ENCODE data around the gene TAF1D.
"Not testable (repeated sequence)": the region's sequence is repeated elsewhere in the genome, so short reads cannot be mapped to it uniquely, and the experiment has no call there.

Gene TAF1D

GRCh38 chr11:93741094-93741881, at the start of gene TAF1D, which contains the start of gene C11orf54:
Gene TAF1D (minus strand): TSS chr11:93741495. CDS start chr11:93739304, 2,191 bp downstream.
Gene C11orf54 (plus strand): TSS chr11:93741672. CDS start chr11:93747394, 5,722 bp downstream.
- TF ChIP-seq GATA1 (IDR thresholded peaks at IDR 0.05; ENCODE audit: low read depth, low read length) (no peak), POLR2A (IDR thresholded peaks at IDR 0.05; ENCODE audit: low read length) (peak; percentile 99)
- DNase-seq = peak; percentile 99

GRCh38 chr11:93784935-93785360, 43.7 kb upstream of the TAF1D start:
- no peak for TF ChIP-seq POLR2A (IDR thresholded peaks at IDR 0.05; ENCODE audit: low read length)
- TF ChIP-seq GATA1 (IDR thresholded peaks at IDR 0.05; ENCODE audit: low read depth, low read length) = no peak

DNA sequence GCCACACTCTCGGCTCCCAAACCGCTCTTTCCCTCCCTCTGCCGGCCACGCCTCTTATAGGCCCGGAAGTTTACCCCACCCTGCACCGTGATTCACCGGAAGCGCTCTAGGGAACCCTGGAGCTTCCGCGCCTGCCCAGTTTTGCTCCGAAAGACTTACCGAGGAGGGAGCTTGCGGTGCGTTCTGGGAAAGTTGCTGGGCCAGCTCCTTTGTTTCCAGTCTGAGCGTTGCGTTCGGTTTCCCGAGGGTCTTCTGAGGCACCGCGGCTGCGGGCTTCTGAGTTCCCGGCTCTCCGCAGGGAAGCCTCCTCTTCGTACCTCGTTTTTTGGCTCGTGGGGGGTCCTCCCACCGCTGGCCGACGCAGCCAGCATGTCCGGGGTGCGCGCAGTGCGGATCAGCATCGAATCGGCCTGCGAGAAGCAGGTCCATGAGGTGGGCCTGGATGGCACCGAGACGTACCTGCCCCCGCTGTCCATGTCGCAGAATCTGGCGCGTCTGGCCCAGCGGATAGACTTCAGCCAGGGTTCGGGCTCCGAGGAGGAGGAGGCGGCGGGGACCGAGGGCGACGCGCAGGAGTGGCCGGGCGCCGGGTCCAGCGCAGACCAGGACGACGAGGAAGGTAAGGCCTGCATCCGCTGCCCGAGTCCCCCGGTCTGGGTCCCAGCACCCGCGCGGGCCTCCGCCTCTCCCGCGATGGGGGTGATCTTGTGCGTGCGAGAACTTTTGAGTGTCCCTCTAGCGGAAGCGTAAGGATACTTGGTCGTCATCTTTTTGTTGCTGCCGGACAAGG, 43.0 kb upstream of the TAF1D start, which contains the start of gene MED17:
Gene MED17 (plus strand): TSS at position 138 of the 790 bp plus-strand sequence. CDS start 232 bp downstream, at position 370.
- TF ChIP-seq POLR2A (IDR thresholded peaks at IDR 0.05; ENCODE audit: low read length) (peak; percentile 89), GATA1 (IDR thresholded peaks at IDR 0.05; ENCODE audit: low read depth, low read length) (no peak)
- peak; percentile 89 to 92 for DNase-seq

More at GRCh38 chr11:93784935-93785360, 43.7 kb upstream of the TAF1D start:
- DNase-seq = peak; percentile 58 to 70

DNA sequence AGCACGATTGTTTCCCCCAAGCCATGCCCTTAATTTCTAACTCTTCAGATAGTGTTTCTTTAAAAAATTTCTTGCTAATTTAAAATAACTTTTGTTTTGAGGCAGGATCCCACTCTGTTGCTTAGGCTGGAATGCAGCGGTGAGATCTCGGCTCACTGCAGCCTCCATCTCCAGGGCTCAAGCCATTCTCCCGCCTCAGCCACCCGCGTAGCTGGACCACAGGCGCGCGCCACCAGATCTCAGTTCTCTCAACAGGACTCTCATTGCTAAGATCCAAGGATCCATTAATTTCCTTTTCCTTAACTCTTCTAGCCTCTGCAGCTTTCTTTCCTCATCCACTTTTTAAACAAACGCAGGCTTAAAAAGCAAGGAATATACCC, 42.5 kb upstream of the TAF1D start:
- TF ChIP-seq POLR2A (IDR thresholded peaks at IDR 0.05; ENCODE audit: low read length) (no peak), GATA1 (IDR thresholded peaks at IDR 0.05; ENCODE audit: low read depth, low read length) (no peak)
- DNase-seq = no peak

- DNase-seq = no peak
- TF ChIP-seq POLR2A (IDR thresholded peaks at IDR 0.05; ENCODE audit: low read length) (no peak), GATA1 (IDR thresholded peaks at IDR 0.05; ENCODE audit: low read depth, low read length) (no peak)
Measured at GRCh38 chr11:93783362-93783761, 42.1 kb upstream of the TAF1D start.

- peak; percentile 20 to 33 for DNase-seq
- TF ChIP-seq GATA1 (IDR thresholded peaks at IDR 0.05; ENCODE audit: low read depth, low read length) (no peak), POLR2A (IDR thresholded peaks at IDR 0.05; ENCODE audit: low read length) (no peak)
Measured at GRCh38 chr11:93775289-93775688, 34.0 kb upstream of the TAF1D start.

DNA sequence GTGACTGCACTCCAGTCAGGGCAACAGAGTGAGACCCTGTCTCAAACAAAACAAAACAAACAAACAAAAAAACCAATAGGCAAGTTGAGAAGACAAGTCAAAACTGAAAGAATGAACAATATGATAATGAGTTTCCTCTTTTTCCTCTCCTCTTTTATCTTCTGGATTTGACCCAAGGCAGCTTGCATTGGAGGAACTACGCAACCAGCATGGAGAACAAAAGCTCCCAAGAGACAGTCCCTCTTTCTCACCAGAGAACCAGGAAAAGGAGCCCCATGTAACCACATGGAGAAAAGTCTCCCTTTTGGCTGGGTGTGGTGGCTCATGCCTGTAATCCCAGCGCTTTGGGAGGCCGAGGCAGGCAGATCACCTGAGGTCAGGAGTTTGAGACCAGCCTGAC, 33.3 kb upstream of the TAF1D start:
- DNase-seq = not testable (repeated sequence)

DNA sequence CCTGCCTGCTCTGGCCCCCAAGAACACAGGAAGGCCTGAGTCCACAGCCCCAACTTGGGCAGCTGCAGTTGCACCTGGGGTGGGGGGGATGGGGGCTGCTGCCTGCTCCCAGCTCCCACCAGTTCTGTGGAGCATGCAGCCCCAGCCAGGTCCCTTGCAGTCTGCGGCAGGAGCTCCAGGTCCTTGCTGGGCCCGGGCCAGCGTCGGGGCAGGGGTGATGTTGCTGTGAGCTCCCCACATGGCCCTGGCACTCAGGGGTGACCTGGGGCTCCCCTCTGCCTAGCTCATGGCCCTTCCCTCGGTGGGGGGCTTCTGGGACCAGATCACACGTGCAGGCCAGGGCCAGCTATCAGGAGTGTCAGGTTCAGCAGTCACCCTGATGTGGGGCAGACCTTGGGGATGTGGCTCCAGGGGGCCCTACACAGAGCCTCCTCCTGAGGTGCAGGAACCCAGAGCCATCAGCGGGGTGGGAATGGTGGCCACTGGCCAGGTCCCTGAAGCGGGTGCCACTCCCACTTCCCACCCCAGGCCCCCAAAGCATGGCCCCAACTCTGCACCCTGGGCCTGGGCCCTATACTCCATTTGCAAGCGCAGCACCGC, 32.4 kb upstream of the TAF1D start:
- no peak for TF ChIP-seq POLR2A (IDR thresholded peaks at IDR 0.05; ENCODE audit: low read length)
- no peak for TF ChIP-seq GATA1 (IDR thresholded peaks at IDR 0.05; ENCODE audit: low read depth, low read length)
- DNase-seq = no peak

DNA sequence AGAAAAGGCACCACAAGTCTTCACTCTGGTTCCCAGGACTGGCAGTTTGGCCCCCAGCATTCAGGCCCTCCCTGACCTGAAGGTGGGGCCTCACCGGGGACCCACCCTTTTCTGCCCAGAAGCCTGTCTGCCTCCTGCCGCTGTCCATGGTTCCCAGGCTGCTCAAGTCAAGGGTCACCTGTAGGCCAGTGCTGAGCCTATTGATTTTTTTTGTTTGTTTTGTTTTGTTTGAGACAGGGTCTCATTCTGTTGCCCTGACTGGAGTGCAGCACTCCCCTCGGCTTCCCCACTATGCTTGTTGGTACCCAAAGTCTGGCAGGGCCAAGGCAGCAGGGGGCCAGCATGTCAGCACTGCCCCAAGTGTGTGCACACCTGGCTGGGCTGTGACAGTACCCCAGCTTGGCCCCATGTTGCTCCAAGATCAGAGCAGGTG, 31.8 kb upstream of the TAF1D start:
- TF ChIP-seq POLR2A (IDR thresholded peaks at IDR 0.05; ENCODE audit: low read length) (no peak), GATA1 (IDR thresholded peaks at IDR 0.05; ENCODE audit: low read depth, low read length) (no peak)
- peak in 1 of 2 experiments; percentile 7 for DNase-seq

DNA sequence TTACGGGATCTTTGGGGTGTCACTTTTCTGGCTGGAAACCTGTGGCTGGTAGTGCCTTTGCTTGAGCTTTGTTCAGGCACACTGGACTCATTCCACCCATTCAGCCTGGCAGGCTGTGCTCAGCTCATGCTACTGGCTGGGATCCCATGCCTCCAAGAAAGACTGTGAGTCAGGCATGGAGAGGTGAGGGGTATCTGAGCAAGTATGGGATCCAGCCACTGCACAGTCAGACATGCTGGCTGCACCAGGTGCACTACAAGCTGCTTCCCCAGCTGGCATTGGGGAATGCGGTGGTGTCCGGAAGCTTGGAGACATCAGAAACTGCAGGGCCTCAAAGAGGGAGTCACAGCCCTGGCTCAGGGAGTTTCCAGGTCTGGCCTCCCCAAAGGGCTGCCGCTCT, 30.8 kb upstream of the TAF1D start:
- no peak for DNase-seq
- TF ChIP-seq POLR2A (IDR thresholded peaks at IDR 0.05; ENCODE audit: low read length) = no peak
- TF ChIP-seq GATA1 (IDR thresholded peaks at IDR 0.05; ENCODE audit: low read depth, low read length) = no peak

DNA sequence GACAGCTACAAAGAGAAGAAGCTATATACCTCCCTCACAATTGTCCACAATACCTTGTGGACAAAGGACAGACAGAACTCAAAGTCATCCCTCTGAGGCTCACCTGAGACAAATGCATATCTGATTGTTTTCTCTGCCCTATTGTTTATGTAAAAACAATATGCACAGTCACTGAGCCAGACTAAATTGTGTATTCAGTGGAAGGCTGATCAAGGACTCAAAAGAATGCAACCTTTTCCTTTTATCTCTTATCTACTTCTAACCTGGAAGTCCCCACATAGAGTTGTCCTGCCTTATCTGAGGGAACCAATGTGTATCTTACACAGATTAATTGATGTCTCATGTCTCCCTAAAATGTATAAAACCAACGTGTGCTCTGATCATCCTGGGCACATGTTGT, 28.9 kb upstream of the TAF1D start:
- DNase-seq = peak in 1 of 2 experiments; percentile 6
- TF ChIP-seq POLR2A (IDR thresholded peaks at IDR 0.05; ENCODE audit: low read length) (no peak), GATA1 (IDR thresholded peaks at IDR 0.05; ENCODE audit: low read depth, low read length) (no peak)

- DNase-seq = peak in 1 of 2 experiments; percentile 2
Measured at GRCh38 chr11:93767018-93767417, 25.7 kb upstream of the TAF1D start.

GRCh38 chr11:93766504-93766903, 25.2 kb upstream of the TAF1D start:
- TF ChIP-seq GATA1 (IDR thresholded peaks at IDR 0.05; ENCODE audit: low read depth, low read length) (no peak), POLR2A (IDR thresholded peaks at IDR 0.05; ENCODE audit: low read length) (no peak)
- DNase-seq = no peak

More at GRCh38 chr11:93767018-93767417, 25.7 kb upstream of the TAF1D start:
- TF ChIP-seq GATA1 (IDR thresholded peaks at IDR 0.05; ENCODE audit: low read depth, low read length) (no peak), POLR2A (IDR thresholded peaks at IDR 0.05; ENCODE audit: low read length) (no peak)

GRCh38 chr11:93765551-93765950, 24.3 kb upstream of the TAF1D start:
- TF ChIP-seq POLR2A (IDR thresholded peaks at IDR 0.05; ENCODE audit: low read length) = no peak
- DNase-seq = no peak
